ENCODE results near the gene PPP1R37. TPM values are rescaled to one million over a fixed set of nuclear protein-coding genes. Genes with fewer than 3 reads are reported as not detected.

The PPP1R37 gene
- total and polyA plus RNA-seq, 2 of the 8 experiments (the other 6 are each of a cell fraction or from before 2014, with no cell fraction given), result 14.6 to 25.7 TPM

- no peak overlapping the region for H3K18ac ChIP-seq (ENCODE audit: extremely low read depth, low read length)
- H3K23ac ChIP-seq (ENCODE audit: insufficient read length), result no peak overlapping the region
- no peaks in the 10 kb centered on the region for H3K23me2 ChIP-seq (ENCODE audit: low read depth, low read length)
- CTCF ChIA-PET (ENCODE audit: partially characterized antibody), result interaction anchor here (0.5 to 2.5 kb wide), 8 partner anchors 12 to 514 kb away, joined by 3 to 8 read pairs (median 3); no protein-coding TSS in a partner anchor
- H3K56ac ChIP-seq (replicated peaks; ENCODE audit: insufficient read length, low read depth, low read length), result no peak overlapping the region
- 95% methylated on average over 5 of the region's 5 CpGs; no CpG with 5 or more reads in 1 of the 2 experiments for WGBS, 2 experiments (ENCODE audit: extremely low coverage in 1 of 2, insufficient coverage in 1 of 2, insufficient read length in 1 of 2, insufficient replicate concordance in 2 of 2, low coverage in 1 of 2, low lambda C conversion rate in 2 of 2, missing lambda C conversion rate in 1 of 2)
- FAIRE-seq (no peak), DNase-seq (ENCODE audit: low read depth in 1 of 2, low spot score in 2 of 2) (no peak)
- H3K4me3 ChIP-seq (ENCODE audit: extremely low read depth in 1 of 4, insufficient read depth in 2 of 4, low read depth in 3 of 4, low read length in 4 of 4), result no peak overlapping the region
- H2BK20ac ChIP-seq (ENCODE audit: low read length), result no peak overlapping the region
- H4K5ac ChIP-seq (ENCODE audit: insufficient read length, low read depth, low read length), result no peak overlapping the region
- H2BK120ac ChIP-seq (replicated peaks; ENCODE audit: low read depth, low read length), result no peak overlapping the region
- H4K8ac ChIP-seq (ENCODE audit: extremely low read depth, insufficient read depth, low read length), result peak overlapping the region; percentile 38; the same call in 1 of the 2 replicates
- H3K4ac ChIP-seq (replicated peaks; ENCODE audit: insufficient read length, low read depth, low read length), result no peak overlapping the region
- no peak overlapping the region for H2AFZ ChIP-seq (ENCODE audit: low read length)
- peaks cover 3 to 79% of the 10 kb centered on the region in 2 experiments for H3K79me2 ChIP-seq (ENCODE audit: control insufficient read depth in 1 of 2, insufficient read depth in 2 of 2, low read length in 2 of 2)
- no peak overlapping the region for H2AK5ac ChIP-seq (ENCODE audit: low read depth, low read length)
- no peak overlapping the region for H2BK15ac ChIP-seq (ENCODE audit: low read length)
- H2BK5ac ChIP-seq (ENCODE audit: low read depth, low read length), result peak overlapping the region; percentile 44; the same call in 1 of the 2 replicates
- no peak overlapping the region for H3K27ac ChIP-seq (ENCODE audit: low read depth, low read length)
- H3K9me3 ChIP-seq (ENCODE audit: insufficient read depth in 2 of 2, low read depth in 1 of 2, low read length in 1 of 2), result no peaks in the 10 kb centered on the region
- H4K20me1 ChIP-seq (replicated peaks in 1 of 2; ENCODE audit: control insufficient read depth in 1 of 2, insufficient read depth in 2 of 2, low read length in 2 of 2), result peaks cover 50 to 52% of the 10 kb centered on the region in 2 experiments
- peaks cover 55% of the 10 kb centered on the region for H3K79me1 ChIP-seq (ENCODE audit: low read depth, low read length)
- no peaks in the 10 kb centered on the region for H3K27me3 ChIP-seq (replicated peaks in 1 of 4; ENCODE audit: control insufficient read depth in 3 of 4, extremely low read depth in 1 of 4, insufficient read depth in 3 of 4, low read length in 3 of 4)
- POLR2A ChIA-PET (ENCODE audit: partially characterized antibody), result interaction anchor here (0.5 to 1.9 kb wide), 9 partner anchors 18 to 651 kb away, joined by 3 to 6 read pairs (median 4); partner anchors contain the start of genes GEMIN7, PPP1R37 and SIX5
- H2BK12ac ChIP-seq (ENCODE audit: low read depth, low read length), result no peak overlapping the region
- H3K14ac ChIP-seq (ENCODE audit: insufficient read length), result no peak overlapping the region
- H3K36me3 ChIP-seq (ENCODE audit: control insufficient read depth in 2 of 4, insufficient read depth in 4 of 4, low read length in 3 of 4), result no peaks in the 10 kb centered on the region
- H4K91ac ChIP-seq (replicated peaks; ENCODE audit: insufficient read length, low read length), result no peak overlapping the region
- peaks cover 0 to 21% (median 3%) of the 10 kb centered on the region in 4 experiments; a peak in 6 of 7 replicates for H3K4me1 ChIP-seq (replicated peaks in 1 of 4; ENCODE audit: control insufficient read depth in 3 of 4, insufficient read depth in 4 of 4, low read length in 3 of 4)
- H3K9ac ChIP-seq (replicated peaks in 1 of 4; ENCODE audit: extremely low read depth in 1 of 4, low read depth in 3 of 4, low read length in 3 of 4), result no peak overlapping the region
- no peak overlapping the region for H3K4me2 ChIP-seq (ENCODE audit: insufficient read depth in 1 of 2, low read depth in 2 of 2, low read length in 2 of 2)
- no peak for TF ChIP-seq GABPA (IDR thresholded peaks at IDR 0.05; ENCODE audit: borderline replicate concordance, insufficient read depth, low read length)
- TF ChIP-seq, protein P1, sequence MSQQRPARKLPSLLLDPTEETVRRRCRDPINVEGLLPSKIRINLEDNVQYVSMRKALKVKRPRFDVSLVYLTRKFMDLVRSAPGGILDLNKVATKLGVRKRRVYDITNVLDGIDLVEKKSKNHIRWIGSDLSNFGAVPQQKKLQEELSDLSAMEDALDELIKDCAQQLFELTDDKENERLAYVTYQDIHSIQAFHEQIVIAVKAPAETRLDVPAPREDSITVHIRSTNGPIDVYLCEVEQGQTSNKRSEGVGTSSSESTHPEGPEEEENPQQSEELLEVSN (IDR thresholded peaks at IDR 0.05), result no peak
- TF ChIP-seq YY1 (IDR thresholded peaks at IDR 0.05; ENCODE audit: low read depth, low read length), result no peak
- no peak for TF ChIP-seq CBX8 (IDR thresholded peaks at IDR 0.05; ENCODE audit: borderline replicate concordance, low read depth, low read length)
- TF ChIP-seq HDAC2 (IDR thresholded peaks at IDR 0.05; ENCODE audit: borderline replicate concordance in 1 of 2, low read depth in 2 of 2, low read length in 2 of 2), result no peak
Observed at GRCh38 chr19:45118106-45118505, 25.1 kb downstream of the PPP1R37 start.
